ENCODE measurements around the gene TSPAN9.

TSPAN9 gene

DNA sequence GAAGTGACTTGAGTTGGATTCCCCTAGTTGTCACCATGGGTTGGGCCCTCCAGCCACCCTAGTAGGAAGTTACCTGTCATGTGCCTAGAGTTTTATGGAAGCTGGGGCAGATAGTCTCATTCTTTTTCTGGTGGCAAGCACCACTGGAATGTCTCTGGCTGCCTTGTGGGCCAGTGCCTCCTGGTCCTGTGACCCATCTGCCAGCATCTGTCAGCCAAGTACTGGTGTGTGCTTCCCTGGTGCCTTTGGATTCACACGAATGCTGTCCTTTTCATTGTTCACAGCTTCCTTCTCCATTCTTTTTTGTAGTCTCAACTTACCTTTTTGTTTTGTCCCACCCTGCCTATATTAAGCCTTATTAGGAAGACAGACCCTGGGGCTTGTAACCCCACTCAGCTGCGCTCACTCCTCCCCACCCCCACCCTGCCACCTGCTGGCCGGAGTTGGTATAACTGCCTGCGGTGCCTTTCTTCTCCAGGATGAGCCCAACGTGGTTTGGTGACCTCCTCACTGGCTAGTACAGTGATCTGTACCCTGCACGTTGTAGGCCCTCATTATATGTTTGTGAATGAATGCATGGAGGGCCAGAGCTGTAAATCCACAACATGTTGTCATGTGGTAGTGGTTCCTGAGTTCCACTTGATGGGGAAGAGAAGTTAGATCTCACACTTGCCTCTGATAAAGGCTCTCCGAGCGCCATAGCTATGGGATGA is 125.7 kb downstream of the TSPAN9 start:
- peak in 27 of 56 donors; percentile 6 to 58 (median 33) for DNase-seq

DNA sequence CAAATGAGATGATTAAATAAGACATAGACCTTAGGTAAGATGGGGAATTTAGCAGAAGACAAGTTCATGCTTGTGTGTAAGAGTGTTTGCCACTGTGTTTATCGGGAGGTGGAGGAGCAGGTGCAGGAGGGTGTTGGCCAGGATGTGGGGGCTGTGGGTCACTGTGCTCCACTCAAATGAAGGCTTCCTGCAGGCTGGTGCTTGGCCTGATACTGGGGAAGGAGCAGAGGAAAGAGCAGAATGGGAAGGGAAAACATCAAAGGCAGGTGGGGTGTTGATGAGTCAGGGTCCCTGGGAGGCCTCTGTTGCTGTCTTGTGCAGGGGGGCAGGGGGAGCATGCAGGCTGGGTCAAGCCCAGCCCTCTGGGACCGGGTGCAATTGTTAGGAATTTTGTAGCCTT is 126.5 kb downstream of the TSPAN9 start:
- DNase-seq: no peak

DNA sequence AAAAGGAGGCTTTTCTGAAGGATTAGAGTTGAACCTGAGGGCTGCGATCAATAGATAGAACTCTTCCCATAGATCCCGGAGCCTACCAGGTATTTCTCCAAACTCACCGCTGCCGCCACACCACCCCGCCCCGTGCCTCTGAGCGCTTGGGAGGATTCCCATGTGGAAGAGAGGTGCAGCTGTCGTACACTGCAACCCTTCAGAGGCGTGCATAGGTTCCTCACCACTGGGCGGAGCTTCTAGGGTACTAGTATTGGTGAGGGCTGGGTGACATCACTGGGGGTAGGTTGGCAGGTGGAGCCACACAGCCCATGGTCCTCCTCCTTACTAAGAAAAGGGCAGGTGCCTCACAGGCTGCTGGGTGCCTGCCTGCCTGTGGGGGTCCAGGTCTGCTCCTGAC is 127.0 kb downstream of the TSPAN9 start:
- peak in 25 of 56 donors; percentile 21 to 79 (median 51) for DNase-seq

DNA sequence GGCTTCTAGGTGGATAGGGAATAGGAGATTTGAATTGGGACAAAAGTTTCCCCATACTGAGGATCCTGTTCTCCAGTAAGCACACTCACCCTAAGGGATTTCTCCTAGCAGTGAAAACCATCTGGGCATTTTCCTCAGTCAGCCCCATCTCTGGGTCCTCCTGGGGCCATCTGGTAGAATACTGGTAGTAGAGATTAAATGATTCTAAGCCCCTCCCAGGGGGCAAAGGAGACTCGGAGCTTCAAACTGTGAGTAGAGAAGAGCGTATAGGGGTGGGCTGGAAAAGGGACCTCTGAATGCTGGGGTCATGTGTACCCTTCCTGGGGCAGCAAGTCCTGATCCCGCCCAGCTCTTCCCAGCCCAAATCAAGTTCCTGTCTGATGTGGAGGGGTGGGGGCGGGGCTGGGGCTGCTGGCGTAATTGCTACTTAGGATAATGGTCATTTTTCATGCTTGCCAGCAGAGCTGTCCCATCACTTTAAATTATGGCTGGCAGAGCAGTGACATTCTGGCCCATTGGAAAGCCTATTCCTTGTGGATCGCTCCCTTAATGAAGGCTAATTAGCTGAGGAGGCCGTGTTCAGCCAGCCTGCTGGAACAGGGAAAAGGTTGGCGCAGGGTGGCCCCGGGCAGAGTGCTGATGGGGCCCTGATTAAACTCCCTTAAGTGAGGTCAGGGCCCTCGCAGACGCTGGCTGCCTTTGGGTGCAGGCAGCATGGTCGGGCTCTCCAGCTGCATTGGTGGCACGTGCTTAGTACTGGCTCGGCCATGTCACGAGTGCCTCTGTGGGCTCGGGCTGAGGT is 127.8 kb downstream of the TSPAN9 start:
- DNase-seq: no peak

DNA sequence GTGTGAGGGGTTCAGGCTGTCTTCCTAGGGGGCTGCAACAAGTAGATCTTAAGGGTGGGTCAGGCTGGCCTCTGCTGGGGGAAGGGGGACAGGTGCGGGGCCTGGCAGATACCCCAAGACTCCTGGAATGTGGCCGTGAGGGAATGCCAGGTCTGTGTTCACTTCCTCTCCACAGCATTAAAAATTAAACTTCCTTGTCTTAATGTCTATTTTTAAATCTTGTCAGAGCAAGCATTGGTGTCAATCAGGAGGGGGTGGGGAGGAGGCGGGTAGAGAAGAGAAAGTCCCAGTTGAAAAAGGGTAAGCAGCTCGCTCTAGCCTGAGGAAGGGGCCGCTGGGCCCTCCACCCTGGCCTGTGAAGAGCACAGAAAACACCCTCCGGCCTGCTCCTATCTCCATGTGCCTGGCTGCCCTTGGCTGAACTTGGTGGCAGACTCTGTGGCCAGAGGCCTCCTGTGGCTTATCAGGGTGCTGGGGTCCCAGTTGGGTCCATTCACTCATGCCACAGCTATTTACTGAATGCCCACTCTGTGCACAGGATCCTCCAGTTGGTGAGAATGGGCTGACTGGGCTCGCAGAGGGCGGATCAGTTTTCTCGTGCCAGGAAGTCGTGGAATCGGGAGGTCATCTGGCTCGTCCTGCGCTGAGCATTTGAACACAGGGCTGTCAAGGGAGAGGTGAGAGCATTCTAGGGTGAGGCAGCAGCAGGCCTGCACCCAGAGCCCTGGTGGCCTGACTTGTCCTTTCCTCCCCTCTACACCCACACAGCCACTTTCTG is 128.8 kb downstream of the TSPAN9 start:
- DNase-seq: no peak

DNA sequence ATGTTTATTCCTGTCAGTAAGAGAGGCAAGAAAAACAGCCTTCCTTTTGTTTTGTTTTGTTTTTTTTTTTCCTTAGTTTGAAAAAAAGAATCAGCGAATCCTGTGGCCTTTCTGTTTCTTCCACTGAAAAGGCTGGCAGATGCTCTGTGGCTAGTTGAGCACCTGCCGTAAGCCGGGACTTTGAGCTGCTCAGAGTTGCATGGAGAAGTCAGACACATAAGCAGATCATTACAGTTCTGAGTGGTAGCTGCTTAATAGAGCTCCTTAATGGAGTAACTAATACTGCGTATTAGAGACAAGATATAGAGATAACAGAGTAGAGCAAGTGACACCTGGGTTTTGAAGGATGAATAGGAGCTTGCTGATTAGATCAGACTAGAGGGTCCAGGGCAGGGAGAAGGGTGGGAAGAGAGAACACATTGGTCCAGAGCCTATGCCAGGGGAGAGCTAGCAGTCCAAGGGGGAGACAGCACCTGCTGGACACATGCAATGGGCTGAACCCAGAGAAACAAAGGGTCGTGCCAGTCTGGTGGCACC is 129.4 kb downstream of the TSPAN9 start:
- DNase-seq: no peak

DNA sequence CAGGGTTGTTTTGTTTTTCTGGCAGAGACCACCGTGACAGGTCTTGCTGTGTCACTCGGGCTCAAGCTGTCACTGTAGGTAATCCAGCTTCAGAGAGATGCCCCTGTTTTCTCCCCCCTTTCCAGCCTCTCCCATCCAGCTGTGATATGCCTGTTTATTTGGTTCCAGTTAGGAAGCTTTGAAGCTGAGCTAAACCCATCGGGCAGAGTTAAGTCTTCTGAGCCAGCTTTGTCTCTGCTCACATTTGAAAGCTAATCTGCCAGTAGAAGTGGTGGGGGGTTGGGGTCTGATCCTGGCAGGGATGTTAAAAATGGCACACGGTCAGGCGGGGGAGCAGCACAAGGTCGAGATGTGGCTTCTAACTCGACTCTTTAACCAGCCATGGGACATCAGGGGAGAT is 130.0 kb downstream of the TSPAN9 start:
- no peak for DNase-seq

DNA sequence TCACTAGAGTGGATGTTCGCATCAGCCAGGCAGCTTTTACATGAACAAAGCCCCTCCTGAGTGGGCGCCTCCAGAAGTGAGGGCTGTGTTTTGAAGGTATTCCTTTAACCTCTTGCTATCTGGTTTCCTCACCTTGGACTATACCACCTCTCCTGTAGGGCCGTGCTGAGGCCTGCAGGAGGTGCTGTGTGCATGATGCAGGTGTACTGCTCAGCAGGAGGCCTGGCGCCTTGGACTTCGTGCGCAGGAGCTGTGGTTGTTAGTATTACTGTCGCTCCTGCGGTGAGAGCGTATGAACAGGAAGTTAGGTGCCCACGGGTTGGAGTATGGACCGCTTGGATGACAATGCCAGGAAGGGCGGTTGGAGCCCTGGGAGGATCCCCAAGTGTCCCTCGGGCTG is 130.7 kb downstream of the TSPAN9 start:
- DNase-seq: no peak

DNA sequence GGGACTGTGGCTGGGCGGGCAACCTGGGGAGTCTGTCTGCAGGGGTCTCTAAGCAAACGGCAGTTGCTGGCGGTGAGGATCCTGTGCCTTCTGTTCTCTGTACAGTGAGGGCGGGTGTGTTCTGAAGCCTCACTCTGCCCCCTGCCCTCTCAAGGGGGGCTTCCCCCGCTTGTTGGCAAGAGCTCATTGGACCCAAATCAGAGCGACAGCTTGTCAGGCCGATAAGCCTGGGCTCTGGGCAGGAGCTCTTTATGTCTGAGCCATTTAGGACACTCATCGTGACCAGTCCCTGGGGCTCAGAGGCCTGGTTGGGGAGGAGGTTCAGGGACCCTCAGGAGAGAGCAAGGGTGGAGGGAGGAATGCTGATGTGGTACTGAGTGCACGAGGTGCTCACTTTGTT is 136.0 kb downstream of the TSPAN9 start:
- peak in 1 of 56 donors; percentile 23 for DNase-seq

DNA sequence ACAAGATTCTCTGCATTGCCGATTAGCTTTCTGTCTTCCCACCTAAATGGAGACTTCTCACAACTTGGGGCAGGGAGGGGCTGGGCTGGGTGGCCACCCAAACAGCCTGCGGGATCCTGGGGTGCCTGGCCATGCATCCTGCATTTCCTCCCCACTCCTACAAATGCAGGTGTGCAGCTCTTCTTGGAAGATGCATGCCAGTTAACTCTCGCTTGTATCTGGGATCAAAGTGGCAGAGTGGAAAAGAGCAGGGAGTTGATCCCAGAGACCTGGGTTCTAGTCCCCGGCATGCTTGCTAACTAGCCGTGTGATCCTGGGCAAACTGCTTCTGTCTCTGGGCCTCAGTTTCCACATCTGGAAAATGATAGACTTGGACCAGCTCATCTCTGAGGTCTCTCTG is 136.6 kb downstream of the TSPAN9 start:
- peak in 3 of 56 donors; percentile 23 to 29 (median 26) for DNase-seq

DNA sequence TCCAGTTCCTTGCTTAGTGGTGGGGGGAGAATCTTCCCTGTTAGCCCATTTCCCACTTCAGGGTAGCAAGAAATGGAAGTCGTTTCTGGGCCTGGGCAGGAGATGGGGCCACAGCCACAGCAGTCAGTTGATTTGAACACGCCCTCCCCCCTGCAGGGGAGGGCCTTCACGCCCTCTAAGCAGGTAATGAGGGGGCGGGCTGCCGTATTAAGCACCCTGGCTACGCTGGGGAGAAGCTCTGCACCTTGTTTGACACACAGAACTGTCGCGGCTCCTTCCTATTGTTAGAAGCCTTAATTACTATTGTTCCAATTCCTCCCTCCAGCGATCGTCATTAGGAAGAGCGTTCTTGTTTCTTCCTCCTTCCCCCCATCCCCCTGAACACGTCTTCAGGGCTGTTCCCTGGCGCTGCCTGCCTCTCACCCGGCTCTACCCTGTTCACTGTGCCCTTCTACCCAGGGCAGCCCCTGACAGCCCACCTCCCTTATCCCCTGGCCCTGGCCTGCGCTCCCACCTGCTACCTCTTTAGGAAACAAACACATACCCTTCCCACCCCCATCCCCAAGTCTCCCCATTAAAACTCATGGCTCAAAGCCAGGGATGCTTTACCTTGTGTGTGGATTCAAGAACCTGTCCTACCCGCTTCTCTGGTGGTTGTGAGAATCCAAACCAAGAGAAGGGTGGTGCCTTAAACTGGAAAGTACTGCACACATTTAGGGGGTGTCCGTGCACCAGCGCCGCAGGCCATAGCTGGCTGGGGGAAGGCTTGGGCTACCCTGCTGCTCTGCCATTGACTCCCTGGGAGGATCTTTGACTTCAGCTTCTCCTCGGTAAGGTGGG is 137.6 kb downstream of the TSPAN9 start:
- peak in 38 of 56 donors; percentile 5 to 90 (median 56) for DNase-seq

DNA sequence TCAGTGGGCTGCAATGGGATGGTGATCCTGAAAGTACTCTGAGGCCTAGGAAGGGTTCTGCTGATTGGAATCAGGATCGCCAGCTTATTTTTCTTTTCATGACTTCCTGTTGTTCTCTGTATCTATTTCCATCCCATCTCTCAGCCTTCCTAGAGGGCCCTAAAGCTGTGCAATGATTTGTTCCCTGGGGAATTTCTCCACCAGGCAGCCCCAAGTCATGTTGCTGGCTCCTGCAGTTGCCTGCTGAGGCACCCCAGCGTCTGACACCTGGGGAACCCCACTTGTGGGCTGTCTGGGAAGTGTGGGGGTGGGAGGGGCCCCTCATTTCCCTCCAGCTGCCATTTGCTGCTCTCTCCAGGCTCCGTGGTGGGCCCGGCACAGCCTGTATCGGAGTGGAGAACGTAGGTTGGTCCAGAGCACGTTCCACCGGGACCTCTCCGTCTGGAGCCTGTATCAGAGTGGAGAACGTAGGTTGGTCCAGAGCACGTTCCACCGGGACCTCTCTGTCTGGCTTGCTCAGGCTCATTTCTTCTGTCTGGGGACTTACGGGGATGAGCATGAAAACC is 138.3 kb downstream of the TSPAN9 start:
- no peak for DNase-seq

DNA sequence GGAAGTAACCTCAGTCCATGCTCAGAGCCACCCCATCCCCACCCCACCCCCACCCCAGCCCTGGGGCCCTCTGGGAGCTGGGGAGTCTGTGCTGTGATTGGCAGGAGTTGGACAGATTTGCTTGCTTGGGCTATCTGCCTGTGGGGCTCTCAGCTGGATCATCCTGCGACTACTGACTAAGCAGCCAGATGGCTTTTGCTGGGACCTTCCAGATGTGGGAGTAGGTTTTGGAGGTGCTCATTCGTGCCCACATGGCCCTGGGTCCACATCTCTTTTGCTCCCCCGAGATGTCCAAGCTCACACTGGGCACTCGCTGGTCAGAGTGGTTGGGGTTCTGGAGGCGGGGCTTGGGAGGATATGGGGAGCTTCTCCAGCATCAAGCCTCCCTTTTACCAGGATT is 138.9 kb downstream of the TSPAN9 start:
- DNase-seq: no peak

DNA sequence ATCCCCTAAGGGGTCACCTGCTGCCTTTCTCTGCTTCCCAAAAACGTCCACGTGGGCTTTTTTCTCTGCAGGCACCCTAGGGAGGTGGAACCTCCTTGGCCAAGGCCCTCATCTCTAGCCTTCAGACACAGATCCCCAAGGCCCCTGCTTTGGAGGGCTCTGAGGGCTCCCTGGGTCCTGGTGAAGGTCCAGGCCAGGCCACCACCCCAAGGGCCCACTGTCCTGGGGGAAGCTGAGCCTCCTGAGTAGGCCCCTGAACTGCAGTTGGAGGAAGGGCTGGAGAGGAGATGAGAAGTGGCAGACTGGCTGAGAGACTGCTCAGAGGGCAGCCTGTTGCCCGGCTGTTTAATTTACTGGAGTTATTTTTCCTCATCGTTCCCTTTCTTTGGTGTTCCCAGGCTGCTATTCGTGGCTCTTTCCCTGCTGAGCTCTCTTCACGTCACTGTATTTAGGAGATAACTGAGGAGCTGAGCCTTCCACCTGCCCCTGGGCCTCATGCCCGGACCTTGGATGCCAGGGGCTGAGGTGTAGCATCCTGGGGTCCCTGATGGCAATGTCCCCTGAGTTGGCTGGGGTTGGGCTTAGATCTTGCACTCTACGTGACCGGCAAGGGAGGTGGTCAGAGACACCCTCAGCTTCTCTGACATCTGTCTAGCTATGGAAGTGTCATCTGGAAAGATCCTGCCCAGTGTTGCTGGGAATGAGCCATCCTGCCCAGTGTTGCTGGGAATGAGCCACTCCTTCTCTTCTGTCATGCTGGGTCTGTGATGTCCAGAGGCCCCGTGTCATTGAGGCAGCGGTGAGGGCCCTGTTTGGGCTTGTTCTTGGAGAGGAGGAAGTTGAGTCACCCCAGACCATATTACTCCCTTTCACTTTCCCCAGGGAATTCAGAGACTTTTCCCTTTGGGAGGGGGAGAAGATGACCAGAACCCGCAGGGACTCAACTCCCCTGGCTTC is 139.8 kb downstream of the TSPAN9 start:
- DNase-seq: no peak

DNA sequence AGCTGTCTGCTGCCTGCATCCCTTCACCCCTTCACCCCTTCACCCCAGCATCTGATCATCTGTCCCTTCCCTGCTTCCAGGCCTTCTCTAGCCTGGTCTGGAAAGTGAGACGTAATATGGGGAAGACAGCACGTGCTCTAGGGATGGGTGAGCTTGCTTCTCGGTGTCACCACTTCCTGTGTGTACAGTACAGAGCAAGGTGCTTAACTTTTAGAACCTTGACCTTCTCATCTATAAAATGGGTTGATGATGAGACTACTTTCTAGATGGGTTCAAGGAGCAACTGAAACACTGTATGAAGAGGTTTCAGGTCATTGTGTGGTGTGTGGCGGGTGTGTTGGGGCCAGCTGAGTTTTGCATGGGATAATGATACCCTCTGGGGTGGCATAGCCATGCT is 140.5 kb downstream of the TSPAN9 start:
- DNase-seq: no peak

DNA sequence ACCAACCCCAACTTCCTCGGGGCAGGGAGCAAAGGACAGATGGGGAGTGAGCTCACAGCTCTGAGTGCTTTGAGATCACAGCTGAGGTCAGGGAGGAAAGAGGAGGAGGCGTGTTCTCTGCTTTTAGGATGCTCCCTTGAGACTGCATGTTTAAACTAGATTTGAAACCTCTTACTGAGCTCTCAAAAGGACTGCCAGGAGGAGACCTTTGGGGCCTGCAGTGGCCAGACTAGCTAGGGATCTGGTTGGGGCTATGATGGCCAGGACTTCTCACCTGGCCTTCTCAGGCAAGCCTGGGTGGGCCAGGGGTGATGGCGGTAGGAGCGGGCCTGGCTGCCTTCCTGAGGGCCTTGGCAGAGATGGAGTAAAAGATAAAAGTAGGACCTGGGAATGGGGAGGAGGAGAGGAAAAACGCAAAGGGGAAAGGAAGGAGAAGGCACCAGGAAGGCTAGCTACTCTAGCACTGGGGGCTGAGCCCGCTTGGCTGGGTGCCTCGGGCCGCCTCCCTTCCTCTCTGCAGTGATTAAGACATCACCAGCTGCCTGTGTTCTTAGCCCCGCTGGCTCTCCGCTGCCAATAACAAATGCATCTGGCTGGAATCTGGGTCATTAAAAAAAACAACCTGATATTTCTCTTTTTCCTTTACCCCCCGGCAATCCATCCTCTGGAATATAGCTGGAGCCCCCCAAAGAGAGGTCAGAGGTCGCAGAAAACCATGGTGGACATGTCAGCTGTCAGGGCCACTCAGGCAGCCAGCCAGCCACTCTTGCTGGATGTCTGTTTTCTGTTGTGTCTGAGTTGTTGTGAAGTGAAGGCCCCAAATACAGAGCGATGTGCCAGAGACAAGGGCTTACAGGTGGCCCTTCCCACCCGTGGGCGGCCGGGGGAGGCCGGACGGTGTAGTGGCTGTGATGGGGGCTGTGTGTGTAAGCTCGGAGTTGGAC is 141.3 kb downstream of the TSPAN9 start:
- DNase-seq: peak in 9 of 56 donors; percentile 2 to 63 (median 27)

DNA sequence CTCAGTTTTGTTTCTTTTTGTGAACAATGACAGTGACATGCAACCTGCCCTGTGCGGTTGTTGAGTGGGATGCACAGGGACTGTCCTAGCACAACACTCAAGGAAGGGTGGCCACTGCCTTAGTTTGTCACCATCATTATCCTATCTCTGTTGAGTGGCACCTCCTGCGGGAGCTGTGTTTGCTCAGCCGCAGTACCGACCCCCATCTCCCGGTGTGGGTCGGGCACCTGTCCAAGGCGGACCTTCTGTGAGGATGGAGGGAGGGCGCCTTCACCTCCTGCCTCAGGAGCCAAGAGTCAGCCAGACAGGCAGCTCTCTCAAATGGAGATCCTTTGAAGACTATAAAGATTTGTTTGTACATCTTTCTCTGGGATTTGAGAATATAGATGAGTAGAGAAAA is 142.1 kb downstream of the TSPAN9 start:
- no peak for DNase-seq
